GM21360 (cell line): Measurements from ENCODE around the gene MYO16.

Experiments
- ATAC-seq: cut with Tn5 transposase; IDR thresholded peaks from one replicate; pipeline ENCODE4 v1.9.1; 2021; ENCODE audit warnings: mild to moderate bottlenecking, moderate library complexity; ENCODE audit not compliant: unreplicated experiment

Gene MYO16

DNA sequence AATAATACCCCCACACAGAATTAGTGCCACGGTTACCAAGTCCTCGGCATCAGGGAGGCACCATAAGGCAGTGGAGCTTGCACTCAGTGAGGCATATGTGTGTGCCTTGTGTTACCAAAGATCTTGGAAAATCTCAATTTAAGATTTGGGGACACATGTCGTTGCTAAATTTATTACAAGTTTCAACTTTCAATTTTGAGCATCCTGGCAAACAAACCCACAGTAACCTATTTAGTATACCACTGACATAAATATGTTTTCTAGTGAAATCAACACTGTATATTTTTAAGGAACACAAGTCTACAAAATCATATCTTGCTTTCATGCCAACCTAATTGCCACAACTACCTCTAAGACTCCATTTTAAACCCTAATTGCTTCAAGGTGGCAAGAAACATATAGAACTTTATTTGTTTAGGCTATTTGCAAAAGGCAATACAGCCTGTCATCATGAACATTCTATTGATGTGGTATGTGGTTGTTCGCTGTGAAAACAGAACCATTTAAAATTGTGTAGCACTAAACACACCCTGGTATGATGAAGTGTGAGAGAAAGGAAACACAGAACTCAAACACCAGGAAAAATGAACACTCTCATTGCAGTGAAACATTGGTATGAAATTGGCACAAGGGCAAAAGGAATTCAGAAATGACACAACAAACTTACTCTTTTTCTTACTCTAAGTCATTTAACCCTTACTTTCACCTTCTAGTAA, 625.9 kb downstream of the MYO16 start:
- no peak for ATAC-seq

- ATAC-seq = no peak
These were observed 627.7 kb downstream of the MYO16 start for GRCh38 chr13:109256866-109257760.
